ENCODE data around the gene PRKX. TPM values are rescaled to one million over a fixed set of nuclear protein-coding genes. Genes with fewer than 3 reads are reported as not detected.
"Not testable (repeated sequence)": the region's sequence is repeated elsewhere in the genome, so short reads cannot be mapped to it uniquely, and the experiment has no call there.

Gene PRKX
- total and polyA plus RNA-seq, 4 experiments from 2014 or later: 63.0 to 73.9 (median 68.5) TPM

GRCh38 chrX:3639236-3639635, 74.2 kb downstream of the PRKX start:
- Mint-ChIP-seq H3K4me1 (peaks cover 0 to 11% (median 7%) of the 10 kb centered on the region in 4 donors), H3K27me3 (no peaks in the 10 kb centered on the region), H3K27ac (peak overlapping the region in 3 of 7 donors; percentile 18 to 37 (median 32)), H3K36me3 (peaks cover 30 to 32% of the 10 kb centered on the region in 2 donors), H3K4me3 (no peak overlapping the region), H3K9me3 (peaks cover 0 to 4% (median 0%) of the 10 kb centered on the region in 8 donors)
- POLR2A ChIA-PET (ENCODE audit: partially characterized antibody): no interaction called here
- intact Hi-C loops (cut with micrococcal nuclease): no loop called here
- Histone ChIP-seq H3K9me3 (ENCODE audit: control insufficient read depth in 1 of 2, low read length in 2 of 2) (no peaks in the 10 kb centered on the region), H3K4me3 (ENCODE audit: low read length in 2 of 2) (no peak overlapping the region), H3K27me3 (ENCODE audit: insufficient read depth, low read length) (no peaks in the 10 kb centered on the region), H3K36me3 (ENCODE audit: insufficient read depth, low read length) (no peaks in the 10 kb centered on the region), H3K27ac (ENCODE audit: low read depth, low read length) (no peak overlapping the region), H3K4me1 (ENCODE audit: insufficient read depth, low read length) (no peaks in the 10 kb centered on the region)
- CTCF ChIA-PET (ENCODE audit: partially characterized antibody): no interaction called here
- DNase-seq: no peak

DNA sequence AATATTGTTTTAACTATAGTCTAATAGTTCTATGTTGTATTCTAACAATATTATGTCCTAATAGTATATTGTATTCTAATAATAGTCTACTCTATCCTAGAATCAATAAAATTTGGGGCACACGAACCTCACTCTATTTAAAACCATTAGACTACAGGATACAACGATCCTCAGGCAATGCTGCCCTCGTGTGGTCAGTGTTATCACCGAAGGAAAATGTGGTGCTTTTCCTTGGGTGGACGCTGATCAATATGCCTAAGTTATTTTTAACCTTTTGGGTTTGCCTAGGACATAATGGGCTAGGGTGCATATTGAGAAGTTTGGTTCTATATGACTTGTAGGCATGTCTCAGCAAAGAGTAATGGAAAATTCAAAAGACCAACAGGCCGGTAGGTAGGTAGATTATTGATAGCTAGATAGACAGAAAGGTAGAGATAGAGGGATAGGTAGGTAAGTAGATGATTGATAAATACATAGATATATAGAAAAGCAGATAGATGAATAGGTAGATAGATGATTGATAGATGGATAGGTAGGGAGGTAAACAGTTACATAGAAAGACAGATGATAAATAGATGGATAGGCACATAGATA, 75.1 kb downstream of the PRKX start:
- H3K27ac ChIP-seq (ENCODE audit: low read depth, low read length): no peak overlapping the region
- H3K4me1 Mint-ChIP-seq: peaks cover 0 to 11% (median 7%) of the 10 kb centered on the region in 4 donors
- peaks cover 0 to 2% (median 0%) of the 10 kb centered on the region in 8 donors for H3K9me3 Mint-ChIP-seq
- H3K4me3 ChIP-seq (ENCODE audit: low read length in 2 of 2): no peak overlapping the region
- peak in 4 of 5 donors; percentile 16 to 30 (median 20) for DNase-seq
- H3K4me3 Mint-ChIP-seq: no peak overlapping the region
- H3K27me3 Mint-ChIP-seq: no peaks in the 10 kb centered on the region
- H3K27me3 ChIP-seq (ENCODE audit: insufficient read depth, low read length): no peaks in the 10 kb centered on the region
- intact Hi-C loops (cut with micrococcal nuclease): no loop called here
- peak overlapping the region in 5 of 7 donors; percentile 6 to 69 (median 47) for H3K27ac Mint-ChIP-seq
- H3K9me3 ChIP-seq (ENCODE audit: control insufficient read depth in 1 of 2, low read length in 2 of 2): no peaks in the 10 kb centered on the region
- H3K36me3 ChIP-seq (ENCODE audit: insufficient read depth, low read length): no peaks in the 10 kb centered on the region
- CTCF ChIA-PET (ENCODE audit: partially characterized antibody): no interaction called here
- no peaks in the 10 kb centered on the region for H3K4me1 ChIP-seq (ENCODE audit: insufficient read depth, low read length)
- POLR2A ChIA-PET (ENCODE audit: partially characterized antibody): no interaction called here
- H3K36me3 Mint-ChIP-seq: peaks cover 26 to 28% of the 10 kb centered on the region in 2 donors

GRCh38 chrX:3636803-3637202, 76.6 kb downstream of the PRKX start:
- no peaks in the 10 kb centered on the region for H3K36me3 ChIP-seq (ENCODE audit: insufficient read depth, low read length)
- ChIA-PET POLR2A (ENCODE audit: partially characterized antibody) (no interaction called here), CTCF (ENCODE audit: partially characterized antibody) (no interaction called here)
- no peak overlapping the region for H3K27ac ChIP-seq (ENCODE audit: low read depth, low read length)
- Mint-ChIP-seq H3K36me3 (peaks cover 30 to 32% of the 10 kb centered on the region in 2 donors), H3K4me3 (no peak overlapping the region), H3K4me1 (peaks cover 0 to 11% (median 7%) of the 10 kb centered on the region in 4 donors), H3K9me3 (peaks cover 0 to 2% (median 0%) of the 10 kb centered on the region in 8 donors), H3K27ac (no peak overlapping the region), H3K27me3 (no peaks in the 10 kb centered on the region)
- intact Hi-C loops (cut with micrococcal nuclease): no loop called here
- DNase-seq: no peak
- no peaks in the 10 kb centered on the region for H3K9me3 ChIP-seq (ENCODE audit: control insufficient read depth in 1 of 2, low read length in 2 of 2)
- H3K4me1 ChIP-seq (ENCODE audit: insufficient read depth, low read length): no peaks in the 10 kb centered on the region
- no peak overlapping the region for H3K4me3 ChIP-seq (ENCODE audit: low read length in 2 of 2)
- H3K27me3 ChIP-seq (ENCODE audit: insufficient read depth, low read length): no peaks in the 10 kb centered on the region

DNA sequence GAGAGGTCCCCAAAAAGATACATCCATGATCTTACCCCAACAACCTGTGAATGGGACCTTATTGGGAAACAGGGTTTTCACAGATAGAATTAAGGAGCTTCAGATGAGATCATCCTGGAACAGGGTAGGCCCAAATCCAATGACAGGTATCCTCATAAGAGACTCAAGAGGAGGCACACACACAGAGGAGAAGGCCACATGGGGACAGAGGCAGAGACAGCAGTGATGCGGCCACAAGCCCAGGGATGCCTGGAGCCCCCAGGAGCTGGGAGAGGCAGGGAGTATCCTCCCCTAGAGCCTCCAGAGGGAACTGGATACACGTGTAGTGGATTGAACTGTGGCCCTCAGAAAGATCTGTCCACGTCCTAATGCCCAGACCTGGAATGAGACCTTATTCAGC, 82.3 kb downstream of the PRKX start:
- H3K27ac ChIP-seq (ENCODE audit: low read depth, low read length): no peak overlapping the region
- H3K4me1 Mint-ChIP-seq: peaks cover 2 to 11% (median 7%) of the 10 kb centered on the region in 4 donors
- H3K36me3 ChIP-seq (ENCODE audit: insufficient read depth, low read length): no peaks in the 10 kb centered on the region
- no peak for DNase-seq
- H3K36me3 Mint-ChIP-seq: peaks cover 48% of the 10 kb centered on the region in 2 donors
- intact Hi-C loops (cut with micrococcal nuclease): no loop called here
- H3K4me1 ChIP-seq (ENCODE audit: insufficient read depth, low read length): no peaks in the 10 kb centered on the region
- H3K27ac Mint-ChIP-seq: peak overlapping the region in 1 of 7 donors; percentile 53
- H3K4me3 Mint-ChIP-seq: no peak overlapping the region
- H3K27me3 ChIP-seq (ENCODE audit: insufficient read depth, low read length): no peaks in the 10 kb centered on the region
- H3K9me3 Mint-ChIP-seq: peaks cover 0 to 2% (median 0%) of the 10 kb centered on the region in 8 donors
- H3K9me3 ChIP-seq (ENCODE audit: control insufficient read depth in 1 of 2, low read length in 2 of 2): no peaks in the 10 kb centered on the region
- ChIA-PET POLR2A (ENCODE audit: partially characterized antibody) (no interaction called here), CTCF (ENCODE audit: partially characterized antibody) (no interaction called here)
- no peaks in the 10 kb centered on the region for H3K27me3 Mint-ChIP-seq
- no peak overlapping the region for H3K4me3 ChIP-seq (ENCODE audit: low read length in 2 of 2)

- H3K36me3 Mint-ChIP-seq: peaks cover 53 to 63% of the 10 kb centered on the region in 2 donors
Observed at GRCh38 chrX:3627594-3627993, 85.9 kb downstream of the PRKX start.

DNA sequence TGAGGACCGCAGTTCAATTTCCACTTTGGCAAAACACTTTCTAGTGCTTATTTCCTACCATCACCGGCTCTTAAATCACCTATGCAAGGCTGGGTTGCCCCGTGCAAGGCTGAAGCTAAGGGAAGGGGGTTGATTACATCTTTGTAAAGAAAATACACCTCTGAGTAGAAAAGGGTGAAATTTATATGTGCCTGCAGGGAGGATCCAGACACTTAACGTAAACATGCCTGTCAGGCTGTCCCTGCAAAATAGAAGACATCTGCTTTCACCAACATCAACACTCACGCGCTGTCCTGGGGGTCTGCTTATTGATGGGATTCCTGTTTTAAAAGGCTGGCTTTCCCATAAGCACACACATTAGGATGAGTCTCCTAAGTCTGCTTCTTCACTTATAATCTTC, 92.0 kb downstream of the PRKX start:
- Mint-ChIP-seq H3K36me3 (peaks cover 65 to 74% of the 10 kb centered on the region in 2 donors), H3K4me3 (no peak overlapping the region), H3K9me3 (no peaks in the 10 kb centered on the region), H3K27ac (peak overlapping the region in 2 of 7 donors; percentile 24 to 41), H3K4me1 (peaks cover 0 to 2% (median 0%) of the 10 kb centered on the region in 4 donors), H3K27me3 (no peaks in the 10 kb centered on the region)
- DNase-seq: no peak
- CTCF ChIA-PET (ENCODE audit: partially characterized antibody): no interaction called here
- Histone ChIP-seq H3K9me3 (ENCODE audit: control insufficient read depth in 1 of 2, low read length in 2 of 2) (no peaks in the 10 kb centered on the region), H3K36me3 (ENCODE audit: insufficient read depth, low read length) (peaks cover 12% of the 10 kb centered on the region), H3K27ac (ENCODE audit: low read depth, low read length) (no peak overlapping the region), H3K4me1 (ENCODE audit: insufficient read depth, low read length) (no peaks in the 10 kb centered on the region), H3K4me3 (ENCODE audit: low read length in 2 of 2) (no peak overlapping the region), H3K27me3 (ENCODE audit: insufficient read depth, low read length) (no peaks in the 10 kb centered on the region)
- intact Hi-C loops (cut with micrococcal nuclease): no loop called here
- POLR2A ChIA-PET (ENCODE audit: partially characterized antibody): no interaction called here

More at GRCh38 chrX:3627594-3627993, 85.9 kb downstream of the PRKX start:
- Mint-ChIP-seq H3K4me3 (no peak overlapping the region), H3K9me3 (no peaks in the 10 kb centered on the region), H3K4me1 (peaks cover 2 to 7% (median 5%) of the 10 kb centered on the region in 4 donors), H3K27me3 (no peaks in the 10 kb centered on the region), H3K27ac (peak overlapping the region in 1 of 7 donors; percentile 14)
- Histone ChIP-seq H3K4me1 (ENCODE audit: insufficient read depth, low read length) (no peaks in the 10 kb centered on the region), H3K9me3 (ENCODE audit: control insufficient read depth in 1 of 2, low read length in 2 of 2) (no peaks in the 10 kb centered on the region), H3K27me3 (ENCODE audit: insufficient read depth, low read length) (no peaks in the 10 kb centered on the region), H3K27ac (ENCODE audit: low read depth, low read length) (no peak overlapping the region), H3K4me3 (ENCODE audit: low read length in 2 of 2) (no peak overlapping the region), H3K36me3 (ENCODE audit: insufficient read depth, low read length) (no peaks in the 10 kb centered on the region)
- no peak for DNase-seq
- ChIA-PET CTCF (ENCODE audit: partially characterized antibody) (no interaction called here), POLR2A (ENCODE audit: partially characterized antibody) (no interaction called here)
- intact Hi-C loops (cut with micrococcal nuclease): no loop called here

DNA sequence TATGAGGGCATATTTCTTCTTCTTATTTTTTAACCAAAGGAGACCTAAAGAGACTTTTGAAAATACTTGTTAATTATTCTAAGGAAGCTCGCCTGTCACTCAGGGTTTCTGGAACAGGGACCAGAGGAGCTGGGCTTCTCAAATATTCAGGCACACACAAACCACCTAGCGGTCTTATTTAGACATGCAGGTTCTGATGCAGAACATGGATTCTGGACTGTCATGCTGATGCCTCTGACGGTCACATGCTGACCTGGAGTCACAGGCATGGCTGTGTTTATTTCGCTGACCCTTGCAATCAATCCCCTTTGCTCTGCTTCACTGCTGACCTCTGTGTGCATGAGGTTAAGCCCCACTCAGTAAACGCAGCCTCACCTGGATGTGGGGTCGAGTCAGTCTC, 101.7 kb downstream of the PRKX start:
- intact Hi-C loops (cut with micrococcal nuclease); H3K9me3 Mint-ChIP-seq; POLR2A ChIA-PET (ENCODE audit: partially characterized antibody); H3K4me3 Mint-ChIP-seq; DNase-seq; CTCF ChIA-PET (ENCODE audit: partially characterized antibody); H3K27ac Mint-ChIP-seq; H3K36me3 ChIP-seq (ENCODE audit: insufficient read depth, low read length); H3K4me1 Mint-ChIP-seq; H3K27me3 Mint-ChIP-seq; H3K27ac ChIP-seq (ENCODE audit: low read depth, low read length); H3K4me1 ChIP-seq (ENCODE audit: insufficient read depth, low read length); H3K9me3 ChIP-seq (ENCODE audit: control insufficient read depth in 1 of 2, low read length in 2 of 2); H3K4me3 ChIP-seq (ENCODE audit: low read length in 2 of 2); H3K27me3 ChIP-seq (ENCODE audit: insufficient read depth, low read length): not testable (repeated sequence)
- H3K36me3 Mint-ChIP-seq: peaks cover 52 to 66% of the 10 kb centered on the region in 2 donors
